NCI-H1092 (cell line): ENCODE measurements around the gene CD300LF.

Experiments used
- DNase-seq: peaks from one replicate; lab custom pipeline; 2025; lab: John Stamatoyannopoulos, UW

The CD300LF gene

GRCh38 chr17:74729866-74730265 is 17.1 kb upstream of the CD300LF start:
- no peak for DNase-seq

GRCh38 chr17:74729368-74729767 is 16.6 kb upstream of the CD300LF start:
- no peak for DNase-seq

GRCh38 chr17:74728702-74729075 is 16.0 kb upstream of the CD300LF start:
- DNase-seq, result no peak

GRCh38 chr17:74728033-74728701 is 15.4 kb upstream of the CD300LF start:
- DNase-seq, result no peak

- DNase-seq, result no peak
Measured at GRCh38 chr17:74725111-74725510, 12.4 kb upstream of the CD300LF start.

- no peak for DNase-seq
Measured at GRCh38 chr17:74723891-74724290, 11.2 kb upstream of the CD300LF start.

GRCh38 chr17:74722782-74723181 is 10.1 kb upstream of the CD300LF start:
- no peak for DNase-seq

- DNase-seq, result no peak
Measured at GRCh38 chr17:74720506-74720905, 7.8 kb upstream of the CD300LF start.

- DNase-seq, result no peak
Measured at GRCh38 chr17:74715144-74715543, 2.4 kb upstream of the CD300LF start.

GRCh38 chr17:74713171-74713755 is 540 bp upstream of the CD300LF start:
- no peak for DNase-seq

- no peak for DNase-seq
Measured at GRCh38 chr17:74712301-74712700, 422 bp downstream of the CD300LF start.

GRCh38 chr17:74711058-74711824 is 1.5 kb downstream of the CD300LF start:
- DNase-seq, result no peak

GRCh38 chr17:74704544-74704943 is 8.2 kb downstream of the CD300LF start:
- no peak for DNase-seq

- no peak for DNase-seq
Measured at GRCh38 chr17:74703311-74703710, 9.4 kb downstream of the CD300LF start.

- no peak for DNase-seq
Measured at GRCh38 chr17:74702116-74702871, 10.4 kb downstream of the CD300LF start.

GRCh38 chr17:74699236-74699635 is 13.5 kb downstream of the CD300LF start:
- no peak for DNase-seq

- DNase-seq, result no peak
Measured at GRCh38 chr17:74698069-74698468, 14.7 kb downstream of the CD300LF start.

GRCh38 chr17:74697515-74697914 is 15.2 kb downstream of the CD300LF start:
- DNase-seq, result no peak

GRCh38 chr17:74695629-74696028 is 17.1 kb downstream of the CD300LF start:
- DNase-seq, result no peak

GRCh38 chr17:74694081-74694480 is 18.6 kb downstream of the CD300LF start:
- no peak for DNase-seq

GRCh38 chr17:74691151-74691550 is 21.6 kb downstream of the CD300LF start:
- no peak for DNase-seq

GRCh38 chr17:74690409-74690825 is 22.3 kb downstream of the CD300LF start:
- no peak for DNase-seq

GRCh38 chr17:74687886-74688285 is 24.8 kb downstream of the CD300LF start:
- DNase-seq, result no peak
